ENCODE results near the gene CROCC2. TPM values are rescaled to one million over a fixed set of nuclear protein-coding genes. Genes with fewer than 3 reads are reported as not detected.

The CROCC2 gene
- polyA plus RNA-seq, 4 donors = 0.03 to 0.11 (median 0.08) TPM

GRCh38 chr2:240919786-240920782 lies 13.9 kb downstream of the CROCC2 start:
- no peak for DNase-seq (ENCODE audit: low read depth in 4 of 4, low spot score in 2 of 4)

- no peak for DNase-seq (ENCODE audit: low read depth in 4 of 4, low spot score in 2 of 4)
Measured at GRCh38 chr2:240920783-240921231, 14.7 kb downstream of the CROCC2 start.

DNA sequence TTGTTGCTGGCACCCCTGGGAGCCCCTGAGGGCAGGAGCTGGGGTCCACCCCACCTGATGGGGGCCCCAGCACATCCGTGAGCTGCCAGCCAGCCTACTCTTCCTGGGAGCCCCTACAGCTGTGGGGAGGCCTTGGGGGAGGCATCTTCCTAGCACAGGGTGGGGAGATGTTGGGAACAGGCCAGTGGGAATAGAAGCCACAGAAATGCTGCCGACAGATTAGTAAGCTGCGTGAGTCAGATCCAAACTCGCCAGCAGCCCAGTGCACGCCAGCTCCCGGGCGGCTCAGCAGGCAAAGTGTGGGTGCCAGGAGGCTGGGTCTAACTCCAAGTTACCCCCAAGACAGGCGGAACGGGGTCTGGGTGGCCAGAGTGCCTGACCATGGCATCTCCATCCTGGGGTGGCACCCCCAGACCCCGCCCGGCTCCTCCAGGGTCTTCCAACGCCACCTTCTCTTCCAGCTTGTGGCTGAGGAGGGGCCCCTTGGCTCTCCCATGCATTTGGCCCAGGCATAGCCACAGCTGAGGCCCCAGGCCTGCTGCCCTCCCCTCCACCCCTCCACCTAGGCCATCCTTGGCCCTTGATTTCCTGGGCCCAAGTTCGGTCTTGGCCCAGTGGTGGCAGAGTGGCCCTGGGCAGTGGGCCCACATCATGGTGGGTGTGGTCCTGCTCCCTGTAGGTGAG lies 15.3 kb downstream of the CROCC2 start:
- no peak for DNase-seq (ENCODE audit: low read depth in 4 of 4, low spot score in 2 of 4)

- no peak for DNase-seq (ENCODE audit: low read depth in 4 of 4, low spot score in 2 of 4)
Measured at GRCh38 chr2:240921995-240922244, 15.8 kb downstream of the CROCC2 start.

DNA sequence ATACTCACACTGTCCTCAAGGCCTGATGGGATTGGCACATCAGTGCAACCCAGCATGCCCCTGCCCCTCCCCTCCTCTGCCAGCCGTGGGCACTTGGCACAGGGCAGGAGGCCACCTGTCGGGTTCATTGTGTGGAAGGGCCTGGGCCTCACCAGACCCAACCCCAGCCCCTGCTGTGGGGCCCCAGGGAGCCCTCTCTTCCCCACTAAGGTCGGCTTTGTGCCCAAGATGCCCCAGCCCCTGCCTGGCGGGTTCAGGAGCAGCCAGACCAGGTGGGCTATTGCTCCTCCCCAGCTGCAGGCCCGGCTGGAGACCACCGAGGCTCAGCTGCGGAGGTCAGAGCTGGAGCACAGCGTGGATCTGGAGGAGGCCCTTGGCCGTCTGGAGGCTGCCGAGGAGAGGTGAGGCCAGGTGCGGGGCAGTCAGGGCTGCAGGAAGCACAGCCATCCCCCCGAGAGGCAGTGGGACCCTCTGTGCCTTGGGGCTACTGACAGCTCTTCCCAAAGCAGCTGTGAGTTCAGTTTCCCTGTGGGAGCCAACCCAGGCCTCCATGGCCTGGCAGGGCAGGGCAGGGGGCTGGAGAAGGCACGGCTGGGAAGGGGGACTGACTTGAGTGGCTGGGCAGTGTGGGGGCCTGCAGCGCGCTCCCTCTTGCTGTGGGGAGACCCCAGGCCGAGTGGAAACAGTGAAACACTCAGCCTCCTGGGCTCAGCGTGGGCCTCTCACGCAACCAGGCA lies 16.3 kb downstream of the CROCC2 start:
- DNase-seq (ENCODE audit: low read depth in 4 of 4, low spot score in 2 of 4) = no peak

- no peak for DNase-seq (ENCODE audit: low read depth in 4 of 4, low spot score in 2 of 4)
Measured at GRCh38 chr2:240922982-240923537, 16.9 kb downstream of the CROCC2 start.

- no peak for DNase-seq (ENCODE audit: low read depth in 4 of 4, low spot score in 2 of 4)
Measured at GRCh38 chr2:240925191-240925567, 19.0 kb downstream of the CROCC2 start.

- DNase-seq (ENCODE audit: low read depth in 4 of 4, low spot score in 2 of 4) = no peak
Measured at GRCh38 chr2:240925568-240926515, 19.7 kb downstream of the CROCC2 start.

DNA sequence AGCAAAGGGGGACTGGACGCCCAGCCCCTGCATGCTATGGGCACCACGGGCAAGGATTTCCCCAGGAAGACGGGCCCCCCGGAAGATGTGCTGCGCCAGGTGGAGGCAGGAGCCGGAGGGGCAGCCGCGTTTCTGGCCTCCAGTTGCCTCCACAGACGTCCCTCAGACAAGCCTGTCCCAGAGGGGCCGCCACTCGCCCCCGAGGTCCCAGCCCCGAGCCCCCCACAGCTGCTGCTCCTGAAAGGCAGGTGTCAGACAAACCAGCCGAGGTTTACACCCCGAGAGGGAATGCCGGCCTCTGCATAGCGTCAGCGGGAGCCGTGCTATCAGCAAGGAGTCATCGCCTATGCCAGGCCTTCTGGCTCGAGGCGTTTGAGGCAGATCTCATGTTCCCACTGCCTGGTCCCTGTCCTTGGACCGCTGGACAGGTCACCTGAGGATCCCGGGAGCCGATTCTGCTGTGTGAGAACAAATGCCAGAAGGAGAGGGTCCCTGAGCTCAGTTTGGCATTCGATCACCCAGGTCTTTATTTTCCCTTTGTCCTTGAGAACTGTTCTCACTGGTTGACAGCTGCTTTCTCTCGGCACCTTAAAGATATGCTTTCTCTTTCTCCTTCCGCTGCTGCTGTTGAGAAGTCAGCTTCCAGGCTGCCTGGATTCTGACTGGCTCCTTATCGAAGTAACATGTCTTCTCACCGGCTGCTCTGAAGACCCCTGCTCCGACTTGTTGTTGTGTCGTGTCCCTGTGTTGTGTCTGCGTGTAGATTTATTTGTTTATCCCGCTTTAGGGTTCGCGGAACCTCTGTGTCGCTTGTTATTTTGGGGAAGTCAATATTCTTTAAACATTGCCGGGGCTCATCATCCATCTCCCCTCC lies 20.6 kb downstream of the CROCC2 start:
- DNase-seq (ENCODE audit: low read depth in 4 of 4, low spot score in 2 of 4) = no peak

DNA sequence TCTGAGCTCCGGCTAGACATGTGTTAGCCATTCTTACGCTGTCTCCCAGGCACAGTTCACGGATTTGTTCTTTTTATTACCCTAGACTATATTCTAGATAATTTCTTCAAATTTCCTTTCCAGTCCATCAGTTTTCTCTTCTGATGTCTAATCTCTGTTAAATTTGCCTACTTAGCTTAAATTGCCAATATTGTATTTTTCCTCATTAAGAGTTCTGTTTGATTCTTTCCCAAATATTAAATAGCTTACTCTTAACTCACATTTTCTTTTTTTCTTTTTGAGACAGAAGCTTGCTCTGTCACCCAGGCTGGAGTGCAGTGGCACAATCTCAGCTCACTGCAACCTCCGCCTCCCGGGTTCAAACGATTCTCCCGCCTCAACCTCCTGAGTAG lies 21.2 kb downstream of the CROCC2 start:
- no peak for DNase-seq (ENCODE audit: low read depth in 4 of 4, low spot score in 2 of 4)

DNA sequence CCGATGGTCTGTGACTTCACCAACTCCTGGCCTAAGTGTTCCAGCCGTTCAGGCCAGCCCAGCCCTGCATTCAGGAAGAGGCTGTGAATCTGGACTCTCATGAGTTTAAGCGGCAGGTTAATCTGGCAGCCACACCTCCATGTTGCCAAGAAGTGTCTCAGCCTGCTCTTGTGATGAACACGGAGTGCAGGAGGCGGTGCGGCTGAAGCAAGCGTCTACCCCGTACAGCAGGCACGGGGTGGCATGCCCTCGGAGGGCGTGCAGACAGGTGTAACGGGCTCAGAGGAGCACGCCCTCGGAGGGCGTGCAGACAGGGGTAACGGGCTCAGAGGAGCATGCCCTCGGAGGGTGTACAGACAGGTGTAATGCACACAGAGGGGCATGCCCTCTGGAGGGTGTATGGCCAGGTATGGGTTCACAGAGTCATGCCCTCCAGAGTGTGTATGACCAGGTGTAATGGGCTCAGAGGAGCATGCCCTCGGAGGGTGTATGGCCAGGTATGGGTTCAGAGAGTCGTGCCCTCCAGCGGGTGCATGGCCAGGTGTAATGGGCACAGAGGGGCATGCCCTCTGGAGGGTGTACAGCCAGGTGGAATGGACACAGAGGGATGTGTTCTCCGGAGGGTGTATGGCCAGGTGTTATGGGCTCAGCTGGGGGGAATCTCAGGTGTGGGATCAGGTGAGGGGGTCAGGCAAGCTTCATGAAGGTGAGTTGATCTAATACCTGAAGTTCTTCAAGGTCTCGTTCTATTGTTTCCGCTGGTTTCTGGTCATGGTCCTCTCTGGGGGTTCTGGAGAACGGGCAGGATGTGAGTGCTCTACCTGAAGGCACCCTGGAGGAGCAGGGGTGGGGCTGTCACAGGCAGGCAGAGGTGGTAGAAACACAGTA lies 22.6 kb downstream of the CROCC2 start:
- no peak for DNase-seq (ENCODE audit: low read depth in 4 of 4, low spot score in 2 of 4)

DNA sequence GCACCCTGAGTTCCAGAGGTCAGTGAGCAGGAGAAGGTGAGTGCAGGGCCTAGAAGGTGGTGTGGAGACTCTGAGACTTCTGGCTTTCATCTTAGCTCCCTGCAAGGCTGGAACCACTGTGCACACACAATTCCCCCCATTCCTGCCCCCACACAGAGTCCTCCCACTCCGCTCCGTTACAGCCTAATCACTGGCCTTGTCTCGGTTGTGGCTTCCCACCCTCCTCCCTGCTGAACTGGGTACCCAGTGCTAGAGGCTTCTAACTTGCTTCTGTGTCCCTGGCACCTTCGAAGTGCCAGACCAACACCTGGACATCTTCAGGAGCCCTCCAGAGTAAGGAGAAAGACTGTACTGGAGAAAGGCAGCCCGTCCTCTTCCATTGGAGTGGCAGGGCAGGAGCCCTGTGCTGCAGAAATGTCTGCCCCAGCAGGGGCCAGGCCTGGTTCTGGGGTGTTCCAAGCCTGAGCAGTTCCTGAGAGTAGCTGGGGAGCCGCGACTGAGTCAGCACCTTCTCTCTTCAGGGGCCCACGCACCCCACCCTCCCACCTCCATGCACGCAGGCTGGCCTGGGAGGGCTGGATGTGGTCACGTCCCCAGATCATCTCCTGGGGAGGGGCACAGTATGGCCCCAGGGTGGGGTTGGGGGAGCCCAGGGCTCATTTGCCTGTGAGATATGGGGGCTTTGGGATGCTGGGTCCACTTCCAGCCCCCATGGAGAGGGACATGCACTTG lies 23.4 kb downstream of the CROCC2 start:
- no peak for DNase-seq (ENCODE audit: low read depth in 4 of 4, low spot score in 2 of 4)

DNA sequence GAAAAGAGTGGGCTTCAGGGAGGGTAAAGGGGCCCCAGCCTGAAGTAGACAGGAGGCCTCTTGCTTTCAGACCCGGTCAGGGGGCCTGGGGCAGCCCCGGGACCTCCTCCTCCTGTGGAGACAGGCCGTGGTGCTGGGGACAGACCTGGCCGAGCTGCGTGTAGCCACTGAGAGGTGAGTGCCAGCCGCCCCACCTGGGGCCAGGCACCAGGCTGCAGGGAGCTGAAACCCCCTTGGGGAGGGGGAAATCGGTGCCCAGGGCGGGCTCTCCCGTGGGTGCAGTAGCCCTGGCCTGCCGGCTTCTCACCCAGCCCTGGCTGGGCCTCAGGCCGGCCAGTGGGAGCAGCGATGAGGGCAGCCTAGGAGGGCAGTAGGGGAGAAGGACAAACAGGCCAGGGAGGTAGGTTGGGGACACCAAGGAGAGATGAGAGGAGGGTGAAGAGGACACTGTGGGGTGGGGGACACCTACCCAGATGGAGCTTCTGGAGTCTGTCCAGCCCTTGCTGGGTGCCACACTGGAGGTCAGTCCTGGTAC lies 24.0 kb downstream of the CROCC2 start:
- no peak for DNase-seq (ENCODE audit: low read depth in 4 of 4, low spot score in 2 of 4)

DNA sequence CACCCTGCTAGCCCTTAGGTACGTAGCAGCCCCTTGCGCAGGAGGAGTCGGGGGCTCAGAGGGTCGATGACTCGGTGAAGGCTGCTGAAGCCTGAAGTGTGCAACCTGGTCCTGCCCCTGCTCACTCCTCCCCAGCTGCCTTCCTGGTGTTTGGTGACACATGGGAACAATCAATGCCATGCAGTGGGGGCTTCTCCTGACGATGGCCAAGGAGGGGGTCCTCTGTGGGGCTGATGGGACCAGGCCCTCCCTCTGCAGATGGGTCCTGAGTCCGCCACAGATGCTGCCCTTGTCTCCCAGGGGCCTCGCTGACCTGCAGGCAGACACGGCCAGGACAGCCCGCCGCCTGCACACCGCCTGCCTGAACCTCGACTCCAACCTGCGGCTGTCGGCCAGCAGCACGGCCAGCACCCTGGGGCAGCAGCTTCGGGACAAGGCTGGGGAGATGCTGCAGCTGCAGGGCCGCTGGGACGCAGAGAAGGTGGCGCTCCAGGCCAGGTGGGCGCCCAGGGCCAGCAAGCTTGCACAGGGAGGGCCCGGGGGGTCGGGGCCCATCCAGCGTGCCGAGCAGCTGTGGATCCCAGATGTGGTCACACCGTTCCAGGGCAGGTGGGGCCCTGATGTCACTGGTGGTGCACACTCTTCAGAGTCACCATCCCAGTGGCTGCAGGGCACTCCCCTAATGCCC lies 24.6 kb downstream of the CROCC2 start:
- no peak for DNase-seq (ENCODE audit: low read depth in 4 of 4, low spot score in 2 of 4)

DNA sequence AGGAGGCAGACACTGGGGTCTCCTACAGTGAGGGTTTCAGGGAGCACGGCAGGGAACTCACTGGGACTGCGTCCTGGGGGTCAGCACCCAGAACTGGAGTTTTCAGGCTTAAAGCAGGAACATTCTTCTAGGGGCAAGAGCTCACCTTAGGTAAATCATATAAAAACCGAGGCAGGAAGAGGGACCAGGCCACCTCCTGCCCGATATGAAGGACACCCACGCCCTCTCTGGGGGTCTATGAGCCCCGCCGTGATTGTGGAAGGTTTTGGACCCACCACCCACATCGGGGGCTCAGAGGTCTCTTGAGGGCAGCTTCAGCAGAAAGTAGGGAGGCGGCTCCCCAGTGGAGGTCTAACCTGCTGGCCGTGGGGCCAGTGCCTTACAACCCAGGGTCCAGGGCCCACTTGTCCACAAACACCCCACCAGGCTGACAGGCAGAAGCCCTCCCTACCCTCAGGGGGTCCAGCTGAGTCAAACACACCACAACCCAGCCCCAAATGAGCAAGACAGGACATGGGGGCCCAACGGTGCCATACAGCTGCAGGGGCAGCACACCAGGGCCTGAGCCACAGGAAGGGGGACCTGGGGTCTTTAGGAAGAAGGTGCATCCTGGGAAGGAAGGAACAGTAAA lies 25.3 kb downstream of the CROCC2 start:
- no peak for DNase-seq (ENCODE audit: low read depth in 4 of 4, low spot score in 2 of 4)
